GM19463 (cell line): ENCODE results near the gene C20orf141.

Experiments used
- ATAC-seq: cut with Tn5 transposase; IDR thresholded peaks from one replicate; pipeline ENCODE4 v1.9.1; 2021; ENCODE audit warnings: mild to moderate bottlenecking, moderate library complexity; ENCODE audit not compliant: unreplicated experiment

C20orf141 gene

DNA sequence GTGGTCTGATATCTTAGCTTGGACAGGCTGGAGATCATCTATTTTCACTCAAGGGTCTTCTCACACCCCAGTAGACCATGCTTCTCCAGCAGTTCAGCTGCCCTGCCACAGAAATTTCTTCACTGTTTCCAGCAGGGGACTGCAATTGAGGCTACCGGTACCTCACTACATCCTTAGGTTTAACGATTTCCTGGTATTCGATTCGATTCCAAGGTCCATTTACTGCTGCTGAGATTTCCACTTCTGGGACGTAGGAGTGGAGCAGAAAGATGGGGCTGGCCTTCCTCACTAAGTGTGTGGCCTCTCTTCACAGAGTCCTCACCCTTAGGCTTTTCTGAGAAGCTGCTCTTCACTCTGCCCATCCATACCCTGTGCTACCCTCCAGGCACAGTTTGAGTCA lies 31.9 kb downstream of the C20orf141 start:
- ATAC-seq, result no peak

DNA sequence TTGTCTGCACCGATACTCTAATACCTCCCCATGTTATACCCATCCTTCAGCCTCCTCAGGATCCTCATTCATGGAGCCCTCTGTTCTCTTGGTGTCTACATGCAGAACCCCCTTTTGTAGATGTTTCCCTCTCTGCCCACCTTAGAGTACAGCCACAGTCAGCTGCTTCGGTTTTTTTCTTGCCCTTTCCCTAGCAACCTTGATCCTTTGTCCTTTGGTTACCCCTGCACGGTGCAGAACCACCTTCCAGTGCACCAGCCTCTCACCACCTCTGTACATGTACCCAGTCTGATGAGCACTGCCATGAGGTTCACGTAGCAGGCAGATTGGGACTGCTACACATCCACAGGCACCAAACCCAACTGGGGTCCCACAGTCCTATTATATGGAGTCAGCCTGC lies 33.0 kb downstream of the C20orf141 start:
- no peak for ATAC-seq

DNA sequence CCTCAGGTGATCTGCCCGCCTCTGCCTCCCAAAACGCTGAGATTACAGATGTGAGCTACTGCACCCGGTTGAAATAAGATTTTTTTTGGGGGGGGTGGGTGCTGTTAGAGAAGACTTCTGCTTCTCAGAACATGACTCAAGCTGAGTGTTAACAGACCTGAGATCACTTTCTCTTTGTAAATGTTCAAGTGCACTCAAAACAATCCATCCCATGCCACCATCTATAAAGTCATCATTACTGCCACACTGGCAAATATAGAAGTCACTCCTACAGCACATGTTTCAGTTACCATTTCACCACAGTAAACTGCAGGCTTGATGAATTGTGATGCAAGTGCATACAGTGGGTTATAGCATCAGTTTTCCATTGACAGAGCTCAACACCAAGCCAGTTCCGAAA lies 34.7 kb downstream of the C20orf141 start:
- no peak for ATAC-seq

- ATAC-seq, result no peak
These were observed 36.3 kb downstream of the C20orf141 start for GRCh38 chr20:2851086-2851485.

- ATAC-seq, result no peak
These were observed 43.8 kb downstream of the C20orf141 start for GRCh38 chr20:2858591-2858990.

DNA sequence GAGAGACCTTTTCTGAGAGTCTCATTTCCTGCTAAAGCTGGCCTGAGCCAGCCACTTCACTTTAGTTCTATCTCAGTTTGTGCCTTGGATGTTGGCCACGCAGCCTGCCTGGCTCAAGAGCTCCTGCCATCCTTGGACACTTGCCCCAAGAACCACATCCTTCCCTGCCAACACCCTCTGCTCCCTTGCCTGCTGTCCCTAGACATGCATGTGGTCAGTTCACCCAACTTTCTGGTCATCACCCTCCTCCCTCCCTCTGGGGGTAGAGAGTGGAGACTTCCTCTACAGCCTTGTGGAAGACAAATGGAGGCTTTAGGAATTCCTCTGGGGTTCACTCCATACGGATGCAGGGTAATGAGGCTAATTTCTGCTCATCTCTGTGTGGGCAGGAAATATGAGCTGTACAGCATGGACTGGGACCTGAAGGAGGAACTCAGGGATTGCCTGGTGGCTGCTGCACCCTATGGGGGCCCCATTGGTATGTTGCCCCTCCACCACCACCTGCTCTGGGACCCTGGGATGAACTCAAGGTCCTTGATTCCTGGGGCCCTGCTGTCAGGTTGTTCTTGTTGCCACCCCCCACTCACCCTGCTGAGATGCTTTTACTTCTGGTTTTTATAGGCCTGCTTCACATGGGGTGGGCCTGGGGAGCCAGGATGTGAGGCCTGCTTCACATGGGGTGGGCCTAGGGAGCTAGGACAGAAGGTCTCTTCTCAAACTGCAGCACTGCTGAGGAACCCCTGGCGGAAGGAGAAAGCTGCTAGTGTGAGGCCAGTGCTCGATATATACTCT lies 44.7 kb downstream of the C20orf141 start:
- ATAC-seq, result no peak

DNA sequence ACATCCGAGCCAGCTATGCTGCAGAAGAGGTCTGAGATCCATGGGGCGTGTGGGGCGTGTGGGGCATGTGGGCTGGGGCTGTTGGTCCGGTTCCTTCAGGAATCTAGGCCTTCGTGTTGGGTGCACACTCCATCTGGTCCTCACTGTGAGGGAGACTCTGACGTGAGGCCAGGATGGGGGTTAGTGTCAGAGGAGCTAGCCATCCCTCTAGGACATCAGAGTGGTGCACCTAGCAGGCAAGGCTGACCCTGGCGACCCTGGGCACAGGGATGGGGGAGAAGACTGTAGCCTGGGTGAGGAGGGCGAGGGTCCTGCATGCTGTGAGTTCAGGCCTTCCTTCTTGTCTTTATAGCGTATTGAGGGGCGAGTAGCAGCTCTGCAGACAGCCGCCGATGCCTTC lies 49.8 kb downstream of the C20orf141 start:
- ATAC-seq, result no peak

- no peak for ATAC-seq
These were observed 50.3 kb downstream of the C20orf141 start for GRCh38 chr20:2865101-2865500.
